IPS DF 4.7 (cell line): ENCODE results near the gene UTS2R.
"Not testable (repeated sequence)": the region's sequence is repeated elsewhere in the genome, so short reads cannot be mapped to it uniquely, and the experiment has no call there.

Source experiments
- DNase-seq: peaks from one replicate; pipeline ENCODE4 v3.0.0-alpha.2; 2013; ENCODE audit warnings: low spot score; ENCODE audit errors: extremely low read depth

UTS2R gene

GRCh38 chr17:82375359-82376041 is 3.9 kb downstream of the UTS2R start:
- no peak for DNase-seq

DNA sequence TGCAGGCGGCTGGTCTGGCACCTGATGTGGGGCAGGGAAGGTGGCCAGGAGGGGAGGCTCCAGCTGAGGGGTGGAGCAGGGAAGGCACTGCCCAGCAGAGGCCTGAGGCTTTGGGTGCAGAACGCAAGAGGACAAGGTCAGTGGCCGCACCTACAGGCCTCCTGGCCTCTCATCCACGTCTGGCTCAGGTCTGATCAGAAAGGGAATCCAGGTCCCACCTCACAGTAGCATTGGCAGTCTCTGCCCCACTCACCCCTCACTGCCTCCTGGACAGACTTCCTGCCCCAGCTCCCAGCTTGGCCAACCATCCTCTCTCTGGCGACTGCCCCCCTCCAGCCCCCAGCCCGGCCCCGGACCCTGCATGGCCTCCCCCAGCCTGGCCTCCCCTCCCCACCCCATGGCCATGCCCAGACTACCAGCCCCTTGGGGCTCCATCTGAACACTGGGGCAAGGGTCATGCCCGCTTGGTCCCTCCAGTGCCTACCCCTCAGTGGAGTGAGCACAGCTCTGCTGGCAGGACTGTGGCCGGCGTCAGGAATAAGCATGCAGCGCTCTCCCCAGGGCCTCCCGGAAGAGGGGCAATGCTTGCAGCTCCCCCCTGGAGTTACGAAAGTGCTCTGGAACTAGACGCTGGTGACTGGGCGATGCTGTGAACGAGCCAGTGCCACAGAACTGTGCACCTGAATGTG is 4.6 kb downstream of the UTS2R start:
- no peak for DNase-seq

GRCh38 chr17:82377294-82377693 is 5.7 kb downstream of the UTS2R start:
- DNase-seq: not testable (repeated sequence)

DNA sequence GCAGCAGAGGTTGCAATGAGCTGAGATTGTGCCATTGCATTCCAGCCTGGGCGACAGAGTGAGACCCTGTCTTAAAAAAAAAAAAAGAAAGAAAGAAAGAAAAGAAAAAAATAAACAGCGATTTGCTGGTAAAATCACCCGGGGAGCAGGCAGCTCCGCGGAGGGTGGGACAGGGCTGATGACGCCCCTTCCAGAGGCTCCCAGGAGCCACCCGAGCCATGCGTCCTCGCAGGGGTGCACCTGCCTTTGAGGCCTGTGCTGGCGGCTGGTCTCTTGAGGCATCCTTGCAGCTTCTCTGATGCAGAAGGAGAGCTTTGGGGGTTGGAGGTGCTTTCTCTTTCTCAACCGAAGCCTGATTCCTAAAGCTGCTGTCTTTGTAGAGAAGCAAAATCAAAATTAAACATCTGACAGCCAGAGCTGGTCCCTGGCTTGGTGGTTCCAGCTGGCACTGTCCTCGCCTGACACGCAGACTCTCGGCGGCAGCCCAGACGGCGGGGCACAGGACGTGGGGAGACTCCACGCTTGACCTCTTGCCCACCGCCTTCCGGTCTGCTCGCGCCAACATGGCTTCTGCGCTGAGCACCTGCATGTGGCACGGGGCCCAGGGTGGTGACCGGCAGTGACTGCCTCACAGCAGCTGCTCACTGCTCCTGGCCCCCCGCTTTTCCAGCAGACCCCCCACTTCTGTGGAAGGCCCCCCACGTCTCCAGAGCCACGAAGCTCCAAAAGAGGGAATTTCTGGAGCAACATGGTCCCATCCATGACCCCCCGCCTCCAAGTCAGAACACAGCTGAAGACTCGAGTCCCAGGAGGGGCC is 6.6 kb downstream of the UTS2R start:
- no peak for DNase-seq

DNA sequence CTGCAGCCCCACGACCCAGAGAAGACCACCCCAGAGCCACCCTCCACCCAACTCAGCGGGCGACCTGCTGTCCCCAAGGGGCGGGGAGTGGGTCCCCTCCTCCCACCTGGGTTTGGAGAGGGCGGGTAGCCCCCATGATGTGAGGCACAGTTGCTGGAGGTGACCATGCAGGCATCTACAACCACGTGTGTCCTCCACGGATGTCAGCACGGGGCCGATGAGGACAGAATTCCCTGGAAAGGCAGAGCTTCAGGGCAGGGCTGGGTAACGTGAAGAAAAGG is 7.1 kb downstream of the UTS2R start:
- no peak for DNase-seq

GRCh38 chr17:82380860-82381702 is 9.5 kb downstream of the UTS2R start:
- no peak for DNase-seq

DNA sequence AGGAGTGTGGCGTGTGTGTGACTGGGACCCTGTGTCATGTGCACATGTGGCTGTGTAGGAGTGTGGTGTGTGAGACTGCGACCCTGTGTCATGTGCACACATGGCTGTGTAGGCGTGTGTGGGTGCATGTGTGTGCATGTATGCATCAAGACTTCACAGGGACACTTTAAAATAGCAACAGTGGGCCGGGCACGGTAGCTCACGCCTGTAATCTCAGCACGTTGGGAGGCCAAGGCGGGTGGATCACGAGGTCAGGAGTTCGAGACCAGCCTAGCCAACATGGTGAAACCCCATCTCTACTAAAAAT is 10.1 kb downstream of the UTS2R start:
- not testable (repeated sequence) for DNase-seq

DNA sequence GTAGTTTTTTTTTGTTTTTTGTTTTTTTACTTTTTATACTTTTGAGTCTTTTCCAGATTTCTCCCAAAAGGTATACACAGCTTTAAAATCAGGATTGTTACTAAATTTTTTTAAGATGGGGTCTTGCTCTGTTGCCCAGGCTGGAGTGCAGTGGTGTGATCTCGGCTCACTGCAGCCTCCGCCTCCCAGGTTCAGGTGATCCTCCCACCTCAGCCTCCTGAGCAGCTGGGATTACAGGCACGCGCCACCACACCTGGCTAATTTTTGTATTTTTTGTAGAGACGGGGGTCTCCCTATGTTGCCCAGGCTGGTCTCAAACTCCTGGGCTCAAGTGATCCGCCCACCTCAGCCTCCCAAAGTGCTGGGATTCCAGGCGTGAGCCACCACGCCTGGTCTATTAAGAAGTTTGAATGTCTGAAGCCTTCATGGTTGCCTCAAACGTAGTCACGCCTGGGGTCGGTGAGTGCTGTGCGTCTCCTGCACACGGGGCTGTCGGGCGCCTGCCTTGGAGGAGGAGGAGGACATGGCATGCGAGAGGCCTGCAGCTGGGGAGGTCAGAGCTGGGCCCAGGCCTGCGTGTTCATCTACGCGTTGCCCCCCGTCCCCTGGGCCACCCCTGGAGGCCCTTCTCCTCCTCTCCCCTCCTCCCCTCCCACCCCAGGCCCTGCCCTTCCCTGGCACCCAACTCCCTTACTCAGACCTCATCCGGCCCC is 10.8 kb downstream of the UTS2R start:
- DNase-seq: not testable (repeated sequence)

DNA sequence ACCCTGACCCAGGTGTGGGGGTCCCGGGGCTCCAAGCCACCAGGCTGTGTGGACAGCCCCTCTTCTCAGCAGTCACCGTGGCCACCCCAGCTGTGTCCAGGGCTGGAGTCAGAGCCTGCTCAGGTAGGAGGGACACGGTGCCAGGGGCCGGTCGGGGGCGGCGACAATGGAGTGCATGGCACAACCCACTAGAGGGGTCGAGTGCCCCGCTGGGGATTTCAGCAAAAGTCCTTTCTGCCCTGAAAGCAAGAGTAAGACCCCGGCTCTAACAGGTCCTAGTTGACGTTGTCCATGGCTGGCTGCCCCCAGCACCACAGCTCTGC is 11.3 kb downstream of the UTS2R start:
- no peak for DNase-seq

- DNase-seq: no peak
These were observed 11.8 kb downstream of the UTS2R start for GRCh38 chr17:82383411-82383810.

DNA sequence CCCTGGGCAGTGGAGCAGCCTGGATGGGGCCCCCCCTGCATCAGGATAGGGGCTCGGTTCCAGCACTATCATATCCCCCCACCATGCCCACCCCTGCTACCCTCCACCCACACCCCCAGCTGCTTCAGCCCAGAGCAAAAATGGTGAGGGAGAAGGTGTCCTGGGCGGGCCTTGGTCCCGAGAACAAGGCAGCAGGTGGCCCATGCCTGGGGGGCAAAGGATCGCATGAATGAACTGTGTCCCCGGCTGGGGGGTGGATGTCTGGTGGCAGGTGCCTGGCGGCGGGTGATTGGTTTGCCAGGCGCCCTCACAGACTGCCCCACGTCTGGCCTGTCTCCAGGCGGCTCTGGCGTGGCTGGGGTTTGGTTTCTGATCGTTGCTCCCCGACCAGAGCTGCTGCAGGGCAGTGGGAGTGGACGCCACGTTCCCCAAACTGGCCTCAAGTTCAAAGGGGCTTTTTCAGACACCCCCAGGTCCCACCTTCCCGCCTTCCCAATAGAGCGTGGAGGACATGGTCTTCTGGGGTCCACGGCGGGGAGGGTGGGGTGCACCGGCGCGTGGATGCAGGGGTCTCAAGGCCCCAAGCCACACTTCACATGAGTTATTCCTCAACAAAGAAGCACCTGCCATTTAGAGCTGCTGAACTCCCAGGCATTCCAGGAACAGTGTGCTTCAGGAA is 12.6 kb downstream of the UTS2R start:
- DNase-seq: no peak

DNA sequence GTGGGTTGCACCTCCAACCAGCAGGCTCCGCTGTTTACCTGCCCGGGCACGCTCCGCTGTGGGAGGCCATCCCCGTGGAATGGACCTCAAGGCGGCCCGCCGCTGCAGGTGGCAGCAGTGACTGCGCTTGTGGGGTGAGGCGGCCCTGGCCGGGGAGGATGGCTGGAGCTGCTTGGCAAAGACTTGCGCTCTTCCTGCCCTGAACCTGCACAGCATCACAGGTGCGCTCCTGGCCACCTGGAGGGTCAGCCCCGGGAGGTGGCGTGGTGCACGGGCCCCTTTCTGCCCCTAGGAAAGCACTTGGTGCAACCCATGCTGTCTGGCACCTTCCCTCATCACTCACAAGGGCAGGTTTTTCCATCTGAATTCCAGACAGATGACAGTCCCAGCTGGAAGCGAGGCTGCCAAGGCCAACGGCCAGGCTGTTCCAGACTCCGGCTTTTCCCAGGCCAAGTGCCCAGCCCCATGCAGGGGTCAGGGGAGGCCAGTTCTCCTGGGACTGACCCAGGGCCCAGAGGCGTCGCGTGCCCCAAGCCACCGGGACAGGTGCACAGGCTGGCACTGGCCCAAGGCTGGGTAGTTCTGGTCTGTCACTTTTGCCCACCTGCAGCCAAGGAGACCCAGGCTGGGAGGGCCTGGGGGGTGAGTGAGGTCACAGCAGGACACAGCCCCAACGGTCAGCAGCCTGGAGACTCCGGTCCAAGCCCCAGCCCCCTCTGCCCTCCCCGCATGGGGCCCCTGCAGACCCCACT is 13.3 kb downstream of the UTS2R start:
- no peak for DNase-seq

- DNase-seq: no peak
These were observed 14.1 kb downstream of the UTS2R start for GRCh38 chr17:82385559-82386254.

- no peak for DNase-seq
These were observed 14.8 kb downstream of the UTS2R start for GRCh38 chr17:82386255-82386831.

GRCh38 chr17:82386881-82387704 is 15.5 kb downstream of the UTS2R start:
- DNase-seq: no peak

- DNase-seq: no peak
These were observed 16.1 kb downstream of the UTS2R start for GRCh38 chr17:82387705-82388106.

GRCh38 chr17:82388223-82388921 is 16.8 kb downstream of the UTS2R start:
- no peak for DNase-seq

DNA sequence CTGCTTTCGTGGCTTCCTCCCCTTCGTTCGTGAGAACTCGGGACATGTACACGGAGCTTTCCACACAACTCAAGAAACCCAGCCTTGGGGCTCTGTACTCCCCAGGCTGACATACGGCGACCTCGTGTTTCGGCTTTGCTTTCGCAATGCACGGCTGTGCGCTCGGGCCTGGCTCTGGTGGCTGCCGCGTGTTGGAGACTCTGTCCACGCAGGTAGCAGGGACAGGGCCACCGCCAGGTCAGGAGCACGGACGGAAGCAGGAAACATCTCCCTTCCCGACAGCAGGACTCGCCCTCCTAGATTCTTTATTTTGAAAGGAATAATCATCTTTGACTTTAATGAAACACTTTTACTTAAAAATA is 17.3 kb downstream of the UTS2R start:
- no peak for DNase-seq
